ENCODE measurements around the gene HIP1. TPM values are rescaled to one million over a fixed set of nuclear protein-coding genes. Genes with fewer than 3 reads are reported as not detected.
"Not testable (repeated sequence)": the region's sequence is repeated elsewhere in the genome, so short reads cannot be mapped to it uniquely, and the experiment has no call there.

HIP1 gene
- total and polyA plus RNA-seq, 9 of the 15 experiments (the other 6 are each of a cell fraction or from before 2014, with no cell fraction given): 2.4 to 13.7 (median 9.5) TPM

DNA sequence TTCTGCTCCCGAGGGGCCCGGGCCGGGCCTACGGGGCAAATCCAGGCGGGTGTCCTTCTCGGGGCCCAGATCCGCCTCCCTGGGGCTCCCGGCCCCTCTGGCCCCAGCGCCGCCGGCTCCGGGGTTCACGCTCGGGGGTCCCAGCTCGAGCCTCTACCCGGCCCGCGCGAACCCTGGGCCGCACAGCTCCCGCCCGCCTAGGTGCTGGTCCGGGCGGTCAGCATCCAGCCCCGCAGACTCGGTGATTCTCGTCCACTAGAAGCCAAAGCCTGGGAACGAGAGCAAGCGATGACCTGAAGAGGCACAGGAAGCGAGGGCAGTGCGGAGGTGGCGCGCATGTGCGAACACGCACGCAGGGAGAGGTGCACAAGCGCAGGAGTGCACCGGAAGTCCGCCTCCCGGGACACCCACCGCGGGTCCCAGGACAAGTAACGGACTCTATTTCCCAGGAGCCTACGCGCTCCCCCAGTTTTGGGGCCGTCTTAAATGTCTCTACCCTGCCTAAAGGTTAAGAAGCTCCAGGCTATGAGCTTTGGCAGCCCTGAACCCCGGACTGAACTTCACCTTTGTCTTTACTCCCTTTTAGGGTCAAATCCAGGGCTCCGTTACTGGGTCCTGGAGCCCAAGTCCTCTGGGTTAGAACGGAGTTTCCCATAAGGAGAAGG lies 252.6 kb downstream of the HIP1 start, which contains the start of gene POM121C (continued):
- TF ChIP-seq HMGN3 (IDR thresholded peaks at IDR 0.05; ENCODE audit: borderline replicate concordance, extremely low read depth, insufficient read length, low read depth, low read length): peak; percentile 46
- peak; percentile 75; the same call in 1 of the 2 replicates for TF ChIP-seq TOE1 (IDR thresholded peaks at IDR 0.05; ENCODE audit: borderline replicate concordance)
- not testable (repeated sequence) for TF ChIP-seq TOE1 (CRISPR knock-in tag; IDR thresholded peaks at IDR 0.05; ENCODE audit: borderline replicate concordance, low read depth)

DNA sequence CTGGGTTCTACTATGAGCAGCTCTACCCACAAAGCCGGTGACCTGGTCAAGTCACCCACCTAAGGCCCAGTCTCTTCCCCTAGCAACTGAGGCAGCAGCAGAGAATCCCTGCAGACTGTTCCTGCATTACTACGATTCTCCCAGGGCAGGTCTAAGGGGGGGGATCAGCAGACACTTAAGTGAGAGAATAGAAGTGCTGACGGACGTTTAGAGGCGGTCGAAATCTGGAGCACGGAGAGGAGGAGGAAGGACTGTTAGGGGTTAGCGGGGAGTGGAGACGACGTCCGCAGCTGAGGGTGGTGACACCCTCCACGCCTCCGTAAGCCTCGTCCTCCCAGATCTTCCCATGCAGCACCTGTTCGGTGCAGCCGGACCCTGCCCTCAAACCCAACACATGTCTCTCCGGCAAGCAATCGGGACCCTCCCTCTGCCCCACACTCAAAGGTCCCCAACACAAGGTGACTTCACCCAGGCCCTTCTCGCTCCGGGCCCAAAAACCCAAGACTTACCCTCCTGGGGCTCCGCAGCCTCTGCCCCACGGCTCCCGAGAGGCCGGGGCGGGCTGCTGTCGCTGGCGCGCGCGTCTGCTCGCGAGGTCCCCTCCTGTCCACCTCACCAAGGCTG lies 253.3 kb downstream of the HIP1 start:
- H3K27me3 ChIP-seq (ENCODE audit: control insufficient read depth in 2 of 2, insufficient read depth in 2 of 2, low read length in 2 of 2); intact Hi-C loops (cut with micrococcal nuclease); H2AFZ ChIP-seq (ENCODE audit: low read depth, low read length); BruUV-seq (replicated peaks); in situ Hi-C loops (cut with MboI); H3K9me3 ChIP-seq (replicated peaks; ENCODE audit: control insufficient read depth, insufficient read depth, low read depth, low read length); POLR2A ChIA-PET; FAIRE-seq; H3K4me1 ChIP-seq (replicated peaks in 1 of 2; ENCODE audit: control insufficient read depth in 2 of 2, insufficient read depth in 2 of 2, low read length in 2 of 2); CTCF ChIA-PET (ENCODE audit: low intra/inter-chr PET ratio); H3K9me1 ChIP-seq (ENCODE audit: control insufficient read depth, insufficient read depth, low read length); H4K20me1 ChIP-seq (replicated peaks; ENCODE audit: control insufficient read depth, insufficient read depth, low read length): not testable (repeated sequence)
- peak overlapping the region; percentile 63 for H3K4me3 ChIP-seq
- H3K36me3 ChIP-seq (ENCODE audit: control insufficient read depth, insufficient read depth, low read length): peaks cover 17% of the 10 kb centered on the region; the same call in 1 of the 3 replicates
- ATAC-seq (peak; percentile 8), DNase-seq (ENCODE audit: extremely low read depth in 1 of 4, low spot score in 3 of 4) (peak in 1 of 4 experiments; percentile 24)
- TF ChIP-seq, protein P1, sequence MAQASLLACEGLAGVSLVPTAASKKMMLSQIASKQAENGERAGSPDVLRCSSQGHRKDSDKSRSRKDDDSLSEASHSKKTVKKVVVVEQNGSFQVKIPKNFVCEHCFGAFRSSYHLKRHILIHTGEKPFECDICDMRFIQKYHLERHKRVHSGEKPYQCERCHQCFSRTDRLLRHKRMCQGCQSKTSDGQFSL (CRISPR knock-in tag; IDR thresholded peaks at IDR 0.05): peak; percentile 31; the same call in 1 of the 2 replicates
- TF ChIP-seq, protein P1 (tag; IDR thresholded peaks at IDR 0.05): not testable (repeated sequence)
- 0 out of 2 replicates have a peak, but pooled peaks have one; percentile 22 for TF ChIP-seq ZC3H8 (IDR thresholded peaks at IDR 0.05)
- TF ChIP-seq MTA3 (IDR thresholded peaks at IDR 0.05; ENCODE audit: borderline replicate concordance): 0 out of 2 replicates have a peak, but pooled peaks have one; percentile 1
- peak; percentile 88 for TF ChIP-seq ZNF263 (CRISPR knock-in tag; IDR thresholded peaks at IDR 0.05; ENCODE audit: borderline replicate concordance)
- TF ChIP-seq RBBP5 (IDR thresholded peaks at IDR 0.05; ENCODE audit: borderline replicate concordance, insufficient read depth, low read length, poor library complexity, severe bottlenecking): peak; percentile 36
- TF ChIP-seq, protein P2, sequence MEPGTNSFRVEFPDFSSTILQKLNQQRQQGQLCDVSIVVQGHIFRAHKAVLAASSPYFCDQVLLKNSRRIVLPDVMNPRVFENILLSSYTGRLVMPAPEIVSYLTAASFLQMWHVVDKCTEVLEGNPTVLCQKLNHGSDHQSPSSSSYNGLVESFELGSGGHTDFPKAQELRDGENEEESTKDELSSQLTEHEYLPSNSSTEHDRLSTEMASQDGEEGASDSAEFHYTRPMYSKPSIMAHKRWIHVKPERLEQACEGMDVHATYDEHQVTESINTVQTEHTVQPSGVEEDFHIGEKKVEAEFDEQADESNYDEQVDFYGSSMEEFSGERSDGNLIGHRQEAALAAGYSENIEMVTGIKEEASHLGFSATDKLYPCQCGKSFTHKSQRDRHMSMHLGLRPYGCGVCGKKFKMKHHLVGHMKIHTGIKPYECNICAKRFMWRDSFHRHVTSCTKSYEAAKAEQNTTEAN (CRISPR knock-in tag; IDR thresholded peaks at IDR 0.05): 0 out of 2 replicates have a peak, but pooled peaks have one; percentile 8
- 0 out of 4 replicates have a peak, but pooled peaks of 1 of the 2 experiments have one; percentile 34 for TF ChIP-seq NONO (IDR thresholded peaks at IDR 0.05; ENCODE audit: low read depth in 2 of 2, low read length in 1 of 2)
- H3K79me2 ChIP-seq (ENCODE audit: control insufficient read depth, insufficient read depth, low read length): peaks cover 39% of the 10 kb centered on the region
- H3K9ac ChIP-seq (ENCODE audit: insufficient read depth in 1 of 2, low read depth in 2 of 2, low read length in 2 of 2): peak overlapping the region; percentile 76 to 97
- peak overlapping the region; percentile 81 for H3K4me2 ChIP-seq (ENCODE audit: insufficient read depth, low read length)
- 1% methylated on average over 11 of the region's 32 CpGs for WGBS (ENCODE audit: insufficient coverage, low coverage, missing lambda C conversion rate)
- peak overlapping the region; percentile 71 for H3K27ac ChIP-seq (ENCODE audit: extremely low read depth, low read depth, low read length)
